NCI-H187 treated with DMSO at 0.1 percent for 48 hours (cell line): ENCODE data around the gene LRRFIP1.
"Not testable (repeated sequence)": the region's sequence is repeated elsewhere in the genome, so short reads cannot be mapped to it uniquely, and the experiment has no call there.

Source experiments
- DNase-seq: peaks from one replicate; lab custom pipeline; 2025; lab: John Stamatoyannopoulos, UW

LRRFIP1 gene

GRCh38 chr2:237782181-237782580 lies 154.8 kb downstream of the LRRFIP1 start:
- no peak for DNase-seq

GRCh38 chr2:237783678-237784077 lies 156.3 kb downstream of the LRRFIP1 start:
- DNase-seq, result not testable (repeated sequence)

GRCh38 chr2:237786936-237787335 lies 159.5 kb downstream of the LRRFIP1 start:
- no peak for DNase-seq

GRCh38 chr2:237790353-237790752 lies 163.0 kb downstream of the LRRFIP1 start:
- no peak for DNase-seq

DNA sequence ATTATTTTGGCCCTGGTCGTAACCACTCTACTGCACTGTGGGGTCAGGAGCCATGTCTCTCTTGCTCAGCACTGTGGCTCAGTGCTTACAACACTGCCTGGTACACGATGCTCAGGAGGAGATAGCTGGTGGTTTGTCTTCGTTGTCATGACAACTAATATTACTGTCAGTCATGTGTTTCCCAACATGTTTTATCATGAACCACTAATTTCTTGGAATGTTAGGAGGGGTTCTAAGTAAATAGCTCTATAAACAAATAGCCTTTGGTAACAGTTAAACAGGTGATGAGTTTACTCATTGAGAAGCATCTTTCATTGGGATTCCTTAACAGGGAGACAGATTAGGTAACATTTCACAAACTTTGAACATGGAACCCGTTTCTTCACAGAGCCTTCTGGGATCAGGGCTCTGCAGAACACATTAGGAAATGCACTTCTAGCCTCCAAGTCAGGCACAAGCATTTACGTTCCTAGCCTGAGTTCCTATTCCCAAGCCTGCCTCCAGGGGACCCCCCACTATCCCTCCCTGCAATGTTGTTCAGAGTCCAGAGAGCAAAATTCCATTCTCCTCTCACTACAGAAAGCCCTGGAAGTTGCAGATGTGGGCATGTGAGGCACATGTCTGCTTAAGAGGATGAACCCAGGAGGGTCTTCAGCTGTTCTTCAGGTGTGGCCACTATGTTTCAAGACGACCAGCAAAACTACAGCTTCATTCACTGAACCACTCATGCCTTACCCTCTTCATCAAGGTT lies 164.8 kb downstream of the LRRFIP1 start:
- no peak for DNase-seq

GRCh38 chr2:237797253-237797652 lies 169.9 kb downstream of the LRRFIP1 start:
- DNase-seq, result no peak

- no peak for DNase-seq
These were observed 171.1 kb downstream of the LRRFIP1 start, which contains the start of gene RBM44 for GRCh38 chr2:237798236-237799059. Gene RBM44 (plus strand): TSS chr2:237798779. CDS start chr2:237813610, 14,831 bp downstream.

GRCh38 chr2:237799060-237799428 lies 171.7 kb downstream of the LRRFIP1 start:
- DNase-seq, result no peak

DNA sequence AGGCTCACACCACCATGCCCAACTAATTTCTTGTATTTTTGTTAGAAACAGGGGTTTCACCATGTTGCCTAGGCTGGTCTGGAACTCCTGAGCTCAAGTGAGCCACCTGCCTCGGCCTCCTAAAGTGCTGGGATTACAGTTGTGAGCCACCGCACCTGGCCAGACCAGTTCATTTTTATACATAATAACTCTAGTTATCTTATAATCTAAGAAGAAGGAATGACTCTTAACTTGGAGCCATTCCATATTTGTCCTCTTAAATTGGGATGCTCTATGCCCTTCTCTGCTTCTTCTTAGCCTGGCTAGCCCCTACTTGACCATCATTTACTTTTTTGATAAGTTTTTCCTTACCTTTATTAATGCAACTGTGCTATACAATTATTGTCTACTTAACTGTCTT lies 174.1 kb downstream of the LRRFIP1 start:
- DNase-seq, result no peak

GRCh38 chr2:237806334-237806733 lies 178.9 kb downstream of the LRRFIP1 start:
- DNase-seq, result no peak

DNA sequence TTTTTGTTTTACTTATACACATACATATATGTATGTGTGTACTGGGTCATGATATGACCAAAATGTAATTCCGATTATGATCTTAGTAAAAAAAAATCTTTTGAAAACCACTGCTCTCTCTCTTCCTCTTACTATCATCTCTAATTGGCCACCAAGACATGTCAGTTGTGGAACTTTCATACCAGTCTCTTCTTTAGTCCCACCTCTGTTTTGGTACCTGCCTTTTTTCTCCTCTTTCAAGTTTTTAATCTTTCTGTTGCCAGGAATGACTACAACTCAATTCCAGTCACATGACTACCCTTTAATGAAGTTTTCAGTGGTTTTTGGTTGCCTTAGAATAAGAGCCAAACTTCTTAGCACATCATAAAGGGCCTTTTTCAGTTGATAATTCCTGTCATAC lies 188.2 kb downstream of the LRRFIP1 start:
- no peak for DNase-seq

GRCh38 chr2:237816531-237816930 lies 189.1 kb downstream of the LRRFIP1 start:
- no peak for DNase-seq

- no peak for DNase-seq
These were observed 190.7 kb downstream of the LRRFIP1 start for GRCh38 chr2:237818066-237818473.

DNA sequence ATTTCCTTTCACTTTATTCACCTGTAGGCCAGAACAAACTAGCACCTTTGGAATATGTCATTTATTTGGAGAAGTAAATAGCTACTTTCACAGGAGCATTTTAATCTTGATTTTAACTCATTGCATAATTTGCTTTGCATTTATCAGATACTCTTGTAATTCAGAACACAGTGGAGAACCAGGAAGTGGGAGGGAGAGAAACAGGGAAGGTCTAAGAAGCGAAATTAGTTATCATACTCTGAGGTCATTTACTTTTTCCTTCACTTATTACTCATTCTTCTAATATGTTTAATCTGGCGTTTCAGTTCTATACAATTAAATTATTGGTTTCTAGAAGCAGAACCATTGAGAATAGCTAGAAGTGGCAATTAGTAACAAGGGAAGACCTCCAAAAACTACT lies 191.8 kb downstream of the LRRFIP1 start:
- no peak for DNase-seq

GRCh38 chr2:237820421-237820820 lies 193.0 kb downstream of the LRRFIP1 start:
- DNase-seq, result no peak

- no peak for DNase-seq
These were observed 196.2 kb downstream of the LRRFIP1 start for GRCh38 chr2:237823544-237823943.

- DNase-seq, result no peak
These were observed 196.7 kb downstream of the LRRFIP1 start for GRCh38 chr2:237824085-237824484.

DNA sequence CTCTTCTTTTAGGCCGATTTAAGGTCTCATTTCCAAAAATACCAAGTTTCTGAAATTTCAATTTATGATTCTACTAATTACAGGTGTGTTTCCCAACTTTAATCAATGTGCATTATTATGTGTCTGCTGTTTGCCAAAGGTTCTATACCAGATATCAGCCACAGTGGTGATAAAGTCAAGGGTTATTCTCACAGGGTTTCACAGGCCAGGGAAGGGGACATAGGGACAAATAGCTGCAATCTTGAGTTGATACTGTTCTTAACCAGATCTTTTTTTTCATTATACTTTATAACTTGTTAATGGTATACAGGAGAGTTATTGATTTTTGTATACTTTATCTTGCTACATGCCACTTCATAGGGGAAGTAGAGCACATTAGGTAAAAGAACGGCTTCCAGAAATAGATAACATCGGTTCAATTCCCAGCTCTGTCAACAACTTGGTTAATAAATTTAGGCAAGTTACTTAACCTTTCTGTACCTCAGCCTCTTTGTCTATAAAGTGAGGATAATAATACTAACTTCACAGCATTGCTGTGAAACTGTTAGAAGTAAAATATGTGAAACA lies 200.1 kb downstream of the LRRFIP1 start:
- DNase-seq, result no peak
